ENCODE results near the gene SLC16A1. TPM values are rescaled to one million over a fixed set of nuclear protein-coding genes. Genes with fewer than 3 reads are reported as not detected.

SLC16A1 gene
- total RNA-seq, 2 donors from 2014 or later: 55.6 to 70.5 TPM

Other genes with a start within 250 kb of the SLC16A1 start
- 10 to 100 TPM; 45.7 to 54.4 TPM for gene RHOC, start 249.1 kb downstream of the SLC16A1 start, total RNA-seq
- 1 to 10 TPM; 1.2 to 1.3 TPM for gene PPM1J, start 240.9 kb downstream of the SLC16A1 start, total RNA-seq
- gene LRIG2, start 117.0 kb upstream of the SLC16A1 start, total RNA-seq: 10 to 100 TPM; 11.5 to 14.7 TPM

Measured in activated T-cell treated with anti-CD3 and anti-CD28 coated beads, Interleukin-2, amount 50 U/mL, for 72 hours (primary cell).